Measurements from ENCODE around the gene PIK3CB. TPM values are rescaled to one million over a fixed set of nuclear protein-coding genes. Genes with fewer than 3 reads are reported as not detected.
A peak's percentile ranks its signal among the peaks of the same experiment; 100 is the strongest.
"Not testable (repeated sequence)": the region's sequence is repeated elsewhere in the genome, so short reads cannot be mapped to it uniquely, and the experiment has no call there.

Gene PIK3CB
- total and polyA plus RNA-seq, 4 donors: 8.0 to 29.8 (median 19.3) TPM

DNA sequence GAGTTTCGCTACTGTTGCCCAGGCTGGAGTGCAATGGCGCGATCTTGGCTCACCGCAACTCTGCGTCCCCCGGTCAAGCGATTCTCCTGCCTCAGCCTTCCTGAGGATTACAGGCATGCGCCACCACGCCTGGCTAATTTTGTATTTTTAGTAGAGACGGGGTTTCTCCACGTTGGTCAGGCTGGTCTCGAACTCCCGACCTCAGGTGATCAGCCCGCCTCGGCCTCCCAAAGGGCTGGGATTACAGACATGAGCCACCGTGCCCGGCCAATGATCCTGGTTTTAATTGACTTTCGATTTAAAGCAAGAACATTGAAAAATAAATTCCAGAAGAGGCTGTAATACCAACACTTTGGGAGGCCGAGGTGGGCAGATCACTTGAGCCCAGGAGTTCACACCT lies 1.1 kb upstream of the PIK3CB start:
- not testable (repeated sequence) for H3K27ac ChIP-seq (ENCODE audit: low read depth in 1 of 2, low read length in 2 of 2)
- WGBS, 2 donors: 96 to 98% methylated on average over 19 of the region's 19 CpGs

DNA sequence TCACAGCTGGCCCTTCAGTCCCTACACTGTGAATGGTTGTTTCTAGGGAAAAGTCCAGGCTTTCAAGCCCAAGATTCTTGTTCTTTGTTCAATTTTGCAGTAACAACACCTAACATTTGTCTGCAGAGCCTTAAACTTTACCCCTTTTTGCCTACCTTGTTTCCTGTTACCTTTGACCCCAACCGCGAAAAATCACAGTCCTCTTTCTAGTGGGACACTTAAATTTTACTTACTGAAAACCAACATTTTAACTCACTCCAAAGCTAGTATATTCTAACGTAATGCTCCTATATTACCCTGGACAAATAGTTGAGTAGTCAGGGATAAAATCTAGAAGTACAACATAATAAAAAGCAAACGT lies 649 bp upstream of the PIK3CB start:
- Histone ChIP-seq H3K9me3 (ENCODE audit: control insufficient read depth, low read length) (no peaks in the 10 kb centered on the region), H3K4me3 (ENCODE audit: low read length in 2 of 2) (peak overlapping the region; percentile 75), H3K4me1 (ENCODE audit: control insufficient read depth in 1 of 2, insufficient read depth in 2 of 2, low read length in 2 of 2) (no peaks in the 10 kb centered on the region), H3K27ac (ENCODE audit: low read depth in 1 of 2, low read length in 2 of 2) (peak overlapping the region; percentile 96 to 97), H3K36me3 (ENCODE audit: control insufficient read depth in 1 of 2, insufficient read depth in 2 of 2, low read length in 1 of 2) (no peaks in the 10 kb centered on the region), H3K27me3 (ENCODE audit: control insufficient read depth in 1 of 2, insufficient read depth in 2 of 2, low read length in 1 of 2) (no peaks in the 10 kb centered on the region)
- ATAC-seq (ENCODE audit: low FRiP score): no peak
- intact Hi-C loops (cut with DNase I): loop anchor here (2.0 to 5.0 kb wide), 3 partner anchors 79 to 243 kb away; partner anchors contain the start of gene CEP70 (in 1 of the 2)
- 30 to 31% methylated on average over 4 of the region's 4 CpGs for WGBS, 2 donors
- DNase-seq: no peak

More for the DNA sequence above, 1.1 kb upstream of the PIK3CB start:
- not testable (repeated sequence) for H3K9me3 ChIP-seq (ENCODE audit: control insufficient read depth, low read length); H3K27me3 ChIP-seq (ENCODE audit: control insufficient read depth in 1 of 2, insufficient read depth in 2 of 2, low read length in 1 of 2); ATAC-seq (ENCODE audit: low FRiP score); H3K4me3 ChIP-seq (ENCODE audit: low read length in 2 of 2); H3K4me1 ChIP-seq (ENCODE audit: control insufficient read depth in 1 of 2, insufficient read depth in 2 of 2, low read length in 2 of 2); H3K36me3 ChIP-seq (ENCODE audit: control insufficient read depth in 1 of 2, insufficient read depth in 2 of 2, low read length in 1 of 2)
- intact Hi-C loops (cut with DNase I): loop anchor here (2.0 to 5.0 kb wide), 3 partner anchors 79 to 244 kb away; partner anchors contain the start of gene CEP70 (in 1 of the 2)
- DNase-seq: peak in 1 of 2 donors; percentile 56

DNA sequence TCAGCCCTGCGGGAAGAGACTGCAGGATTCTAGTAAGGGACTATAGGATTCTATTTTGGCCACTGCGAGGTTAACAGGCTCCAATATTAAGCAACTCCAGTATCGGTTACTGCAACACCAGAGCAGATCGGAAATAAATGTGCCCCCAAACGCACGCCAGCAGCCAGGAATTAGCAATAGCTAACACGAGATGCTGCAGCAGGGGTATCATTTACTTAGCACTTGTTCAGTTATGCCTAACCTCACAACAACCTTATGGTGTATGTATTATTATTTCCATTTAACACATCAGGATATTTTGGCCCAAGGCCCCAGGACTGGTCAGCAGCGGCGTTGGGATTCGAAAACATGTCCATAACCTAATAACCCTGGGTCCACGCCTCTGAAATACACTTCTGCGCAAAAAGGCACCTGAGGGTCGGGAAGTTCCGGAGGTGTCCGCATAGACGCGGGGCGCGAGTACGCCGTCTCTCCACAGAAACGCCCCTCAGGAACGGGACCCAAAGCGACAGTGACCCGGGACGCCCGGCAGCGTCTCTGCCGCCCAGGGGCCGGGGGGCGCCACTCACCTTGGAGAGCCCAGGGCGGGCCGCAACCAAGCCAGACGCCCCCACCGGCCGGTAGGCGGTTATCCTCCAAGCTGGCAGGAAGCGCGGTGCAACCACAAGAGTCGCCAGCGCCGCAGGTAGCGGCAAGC lies 681 bp downstream of the PIK3CB start:
- peak overlapping the region; percentile 75 to 86 for H3K4me3 ChIP-seq (ENCODE audit: low read length in 2 of 2)
- ATAC-seq (ENCODE audit: low FRiP score): peak; percentile 52
- peak overlapping the region in 1 of 2 donors; percentile 87 for H3K27ac ChIP-seq (ENCODE audit: low read depth in 1 of 2, low read length in 2 of 2)
- WGBS, 2 donors: 0 to 1% methylated on average over 41 to 43 of the region's 43 CpGs
- peak in 1 of 2 donors; percentile 73 for DNase-seq
- intact Hi-C loops (cut with DNase I): loop anchor here in 1 of 2 donors (2.0 kb wide), 1 partner anchor 81 kb away; no protein-coding TSS in a partner anchor
- H3K9me3 ChIP-seq (ENCODE audit: control insufficient read depth, low read length): no peaks in the 10 kb centered on the region
- H3K4me1 ChIP-seq (ENCODE audit: control insufficient read depth in 1 of 2, insufficient read depth in 2 of 2, low read length in 2 of 2): no peaks in the 10 kb centered on the region
- no peaks in the 10 kb centered on the region for H3K27me3 ChIP-seq (ENCODE audit: control insufficient read depth in 1 of 2, insufficient read depth in 2 of 2, low read length in 1 of 2)
- H3K36me3 ChIP-seq (ENCODE audit: control insufficient read depth in 1 of 2, insufficient read depth in 2 of 2, low read length in 1 of 2): no peaks in the 10 kb centered on the region

DNA sequence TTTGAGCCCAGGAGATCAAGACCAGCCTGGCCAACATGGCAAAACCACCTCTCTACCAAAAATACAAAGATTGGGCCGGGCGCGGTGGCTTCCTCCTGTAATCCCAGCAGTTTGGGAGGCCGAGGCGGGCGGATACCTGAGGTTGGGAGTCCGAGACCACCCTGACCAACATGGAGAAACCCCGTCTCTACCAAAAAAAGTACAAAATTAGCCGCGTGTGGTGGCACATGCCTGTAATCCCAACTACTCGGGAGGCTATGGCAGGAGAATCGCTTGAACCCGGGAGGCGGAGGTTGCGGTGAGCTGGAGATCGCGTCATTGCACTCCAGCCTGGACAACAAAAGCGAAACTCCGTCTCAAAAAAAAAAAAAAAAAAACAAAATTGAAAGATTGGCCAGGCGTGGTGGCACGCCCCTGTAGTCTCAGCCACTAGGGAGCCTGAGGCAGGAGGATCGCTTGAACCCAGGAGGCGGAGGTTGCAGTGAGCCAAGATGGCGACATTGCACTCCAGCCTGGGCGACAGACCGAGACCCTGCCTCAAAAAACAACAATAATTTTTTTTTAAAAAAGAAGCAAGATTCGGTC lies 2.2 kb downstream of the PIK3CB start:
- ATAC-seq (ENCODE audit: low FRiP score); intact Hi-C loops (cut with DNase I); H3K4me1 ChIP-seq (ENCODE audit: control insufficient read depth in 1 of 2, insufficient read depth in 2 of 2, low read length in 2 of 2); H3K36me3 ChIP-seq (ENCODE audit: control insufficient read depth in 1 of 2, insufficient read depth in 2 of 2, low read length in 1 of 2); H3K4me3 ChIP-seq (ENCODE audit: low read length in 2 of 2); H3K27ac ChIP-seq (ENCODE audit: low read depth in 1 of 2, low read length in 2 of 2); H3K9me3 ChIP-seq (ENCODE audit: control insufficient read depth, low read length); H3K27me3 ChIP-seq (ENCODE audit: control insufficient read depth in 1 of 2, insufficient read depth in 2 of 2, low read length in 1 of 2): not testable (repeated sequence)
- WGBS, 2 donors: 97 to 98% methylated on average over 27 of the region's 27 CpGs
- peak in 1 of 2 donors; percentile 39 for DNase-seq

DNA sequence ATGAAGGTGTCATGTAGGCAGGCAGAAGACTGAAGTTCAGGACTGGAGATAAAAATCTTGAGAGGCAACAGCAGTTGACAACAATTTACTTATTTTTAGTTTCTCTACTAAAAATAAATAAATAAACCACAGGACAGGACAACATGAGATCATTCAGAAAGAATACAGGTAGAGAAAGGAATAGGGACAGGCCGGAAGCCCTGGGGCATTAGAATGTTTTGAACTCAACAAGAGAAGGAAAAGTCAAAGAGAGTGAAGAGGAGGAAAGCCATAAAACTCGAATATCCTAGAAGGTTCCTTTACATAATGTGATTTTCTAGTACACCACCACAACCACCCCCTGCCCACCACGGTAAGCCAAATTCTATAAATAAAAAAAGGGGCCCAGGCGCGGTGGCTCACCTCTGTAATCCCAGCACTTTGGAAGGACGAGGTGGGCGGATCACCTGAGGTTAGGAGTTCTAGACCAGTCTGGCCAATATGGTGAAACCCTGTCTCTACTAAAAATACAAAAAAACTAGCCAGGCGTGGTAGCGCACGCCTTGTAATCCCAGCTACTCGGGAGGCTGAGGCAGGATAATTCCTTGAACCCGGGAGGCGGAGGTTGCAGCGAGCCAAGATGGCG lies 4.7 kb downstream of the PIK3CB start:
- DNase-seq (peak in 1 of 2 donors; percentile 42), ATAC-seq (ENCODE audit: low FRiP score) (no peak)
- H3K36me3 ChIP-seq (ENCODE audit: control insufficient read depth in 1 of 2, insufficient read depth in 2 of 2, low read length in 1 of 2): no peaks in the 10 kb centered on the region
- no peak overlapping the region for H3K27ac ChIP-seq (ENCODE audit: low read depth in 1 of 2, low read length in 2 of 2)
- no peaks in the 10 kb centered on the region for H3K4me1 ChIP-seq (ENCODE audit: control insufficient read depth in 1 of 2, insufficient read depth in 2 of 2, low read length in 2 of 2)
- intact Hi-C loops (cut with DNase I): no loop called here
- H3K4me3 ChIP-seq (ENCODE audit: low read length in 2 of 2): no peak overlapping the region
- no peaks in the 10 kb centered on the region for H3K27me3 ChIP-seq (ENCODE audit: control insufficient read depth in 1 of 2, insufficient read depth in 2 of 2, low read length in 1 of 2)
- no peaks in the 10 kb centered on the region for H3K9me3 ChIP-seq (ENCODE audit: control insufficient read depth, low read length)
- WGBS, 2 donors: 96 to 97% methylated on average over 15 of the region's 15 CpGs

DNA sequence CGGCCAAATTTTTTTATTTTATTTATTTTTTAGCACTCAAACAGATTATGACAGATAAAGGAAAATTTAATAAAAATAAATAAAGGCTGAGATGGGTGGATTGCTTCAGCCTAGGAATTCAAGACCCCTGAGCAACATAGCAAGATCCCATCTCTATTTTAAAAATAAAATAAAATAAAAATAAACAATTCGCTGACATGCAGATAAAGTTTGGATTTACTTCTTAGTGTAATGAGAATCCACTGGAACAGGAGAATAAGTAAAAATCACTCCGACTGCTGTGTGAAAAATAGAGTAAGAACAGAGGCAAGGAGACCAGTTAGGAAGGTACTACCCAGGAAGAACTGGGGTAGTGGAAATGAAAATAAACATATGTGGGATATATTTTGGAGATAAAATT lies 5.6 kb downstream of the PIK3CB start:
- H3K9me3 ChIP-seq (ENCODE audit: control insufficient read depth, low read length): no peaks in the 10 kb centered on the region
- no peak for DNase-seq
- H3K4me1 ChIP-seq (ENCODE audit: control insufficient read depth in 1 of 2, insufficient read depth in 2 of 2, low read length in 2 of 2): no peaks in the 10 kb centered on the region
- no peak for ATAC-seq (ENCODE audit: low FRiP score)
- no peaks in the 10 kb centered on the region for H3K27me3 ChIP-seq (ENCODE audit: control insufficient read depth in 1 of 2, insufficient read depth in 2 of 2, low read length in 1 of 2)
- no peaks in the 10 kb centered on the region for H3K36me3 ChIP-seq (ENCODE audit: control insufficient read depth in 1 of 2, insufficient read depth in 2 of 2, low read length in 1 of 2)
- intact Hi-C loops (cut with DNase I): no loop called here
- WGBS, 2 donors: 92 to 93% methylated on average over 3 of the region's 3 CpGs
- H3K4me3 ChIP-seq (ENCODE audit: low read length in 2 of 2): no peak overlapping the region
- no peak overlapping the region for H3K27ac ChIP-seq (ENCODE audit: low read depth in 1 of 2, low read length in 2 of 2)

DNA sequence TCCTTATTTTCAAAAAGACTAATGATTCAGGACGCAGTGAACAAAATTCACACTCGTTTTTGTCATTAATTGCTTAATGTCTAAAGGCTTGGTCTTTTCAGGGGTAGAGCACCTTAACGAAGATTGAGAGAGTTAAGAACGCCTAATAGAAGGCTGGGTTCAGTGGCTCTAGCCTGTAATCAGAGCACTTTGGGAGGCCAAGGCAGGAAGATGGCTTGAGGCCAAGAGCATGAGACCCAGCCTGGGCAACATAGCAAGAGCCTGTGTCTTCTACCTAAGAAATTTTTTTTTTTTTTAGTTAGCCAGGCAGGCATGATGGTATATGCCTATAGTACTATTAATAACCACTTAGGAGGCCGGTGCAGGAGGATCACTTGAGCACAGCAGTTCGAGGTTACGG lies 7.5 kb downstream of the PIK3CB start:
- WGBS, 2 donors: 95% methylated on average over 7 of the region's 7 CpGs
- ATAC-seq (ENCODE audit: low FRiP score): no peak
- Histone ChIP-seq H3K27ac (ENCODE audit: low read depth in 1 of 2, low read length in 2 of 2) (no peak overlapping the region), H3K9me3 (ENCODE audit: control insufficient read depth, low read length) (no peaks in the 10 kb centered on the region), H3K27me3 (ENCODE audit: control insufficient read depth in 1 of 2, insufficient read depth in 2 of 2, low read length in 1 of 2) (no peaks in the 10 kb centered on the region), H3K4me1 (ENCODE audit: control insufficient read depth in 1 of 2, insufficient read depth in 2 of 2, low read length in 2 of 2) (no peaks in the 10 kb centered on the region), H3K36me3 (ENCODE audit: control insufficient read depth in 1 of 2, insufficient read depth in 2 of 2, low read length in 1 of 2) (no peaks in the 10 kb centered on the region), H3K4me3 (ENCODE audit: low read length in 2 of 2) (no peak overlapping the region)
- no peak for DNase-seq
- intact Hi-C loops (cut with DNase I): no loop called here

DNA sequence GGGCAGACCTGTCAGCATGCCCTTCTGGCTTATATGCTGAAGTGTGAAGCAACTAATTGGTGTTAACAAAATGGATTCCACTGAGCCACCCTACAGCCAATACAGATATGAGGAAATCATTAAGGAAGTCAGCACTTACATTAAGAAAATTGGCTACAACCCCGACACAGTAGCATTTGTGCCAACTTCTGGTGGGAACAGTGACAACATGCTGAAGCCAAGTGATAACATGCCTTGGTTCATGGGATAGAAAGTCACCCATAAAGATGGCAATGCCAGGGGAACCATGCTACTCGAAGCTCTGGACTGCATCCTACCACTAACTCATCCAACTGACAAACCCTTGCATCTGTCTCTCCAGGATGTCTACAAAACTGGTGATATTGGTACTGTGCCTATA lies 9.4 kb downstream of the PIK3CB start:
- DNase-seq (no peak), ATAC-seq (ENCODE audit: low FRiP score) (no peak)
- intact Hi-C loops (cut with DNase I): no loop called here
- Histone ChIP-seq H3K36me3 (ENCODE audit: control insufficient read depth in 1 of 2, insufficient read depth in 2 of 2, low read length in 1 of 2) (no peaks in the 10 kb centered on the region), H3K4me1 (ENCODE audit: control insufficient read depth in 1 of 2, insufficient read depth in 2 of 2, low read length in 2 of 2) (no peaks in the 10 kb centered on the region), H3K4me3 (ENCODE audit: low read length in 2 of 2) (no peak overlapping the region), H3K27ac (ENCODE audit: low read depth in 1 of 2, low read length in 2 of 2) (no peak overlapping the region), H3K27me3 (ENCODE audit: control insufficient read depth in 1 of 2, insufficient read depth in 2 of 2, low read length in 1 of 2) (no peaks in the 10 kb centered on the region), H3K9me3 (ENCODE audit: control insufficient read depth, low read length) (no peaks in the 10 kb centered on the region)
- 73 to 74% methylated on average over 2 of the region's 2 CpGs for WGBS, 2 donors
